Parathyroid adenoma (tissue), 2 donors: ENCODE data around the gene PSPH.
"Not testable (repeated sequence)": the region's sequence is repeated elsewhere in the genome, so short reads cannot be mapped to it uniquely, and the experiment has no call there.

ENCODE experiments used
- H2AFZ ChIP-seq: fragments of 300-600 bp; sonication (generic); one replicate; pipeline ENCODE4 v1.7.0; 2017; ENCODE audit warnings: antibody characterized with exemption, mild to moderate bottlenecking
- H3K27ac ChIP-seq: fragments of 300-600 bp; sonication (generic); one replicate; pipeline ENCODE4 v1.7.0; 2017
- H3K27me3 ChIP-seq: fragments of 300-600 bp; sonication (generic); one replicate; pipeline ENCODE4 v1.7.0; 2017; ENCODE audit warnings: low read length; ENCODE audit not compliant: control insufficient read depth, insufficient read depth
- H3K36me3 ChIP-seq: fragments of 300-600 bp; sonication (generic); one replicate; pipeline ENCODE4 v1.7.0; 2017; ENCODE audit warnings: low read length; ENCODE audit not compliant: control insufficient read depth, insufficient read depth
- H3K4me1 ChIP-seq: fragments of 300-600 bp; sonication (generic); one replicate; pipeline ENCODE4 v1.7.0; 2017; ENCODE audit warnings: control low read depth
- H3K4me2 ChIP-seq: fragments of 300-600 bp; sonication (generic); one replicate; pipeline ENCODE4 v1.7.0; 2017; ENCODE audit warnings: low read length
- H3K4me3 ChIP-seq: fragments of 300-600 bp; sonication (generic); one replicate; pipeline ENCODE4 v1.7.0; 2017; ENCODE audit warnings: low read depth, low read length
- H3K79me2 ChIP-seq: fragments of 300-600 bp; sonication (generic); one replicate; pipeline ENCODE4 v1.7.0; 2017; ENCODE audit warnings: control low read depth
- H3K9ac ChIP-seq: fragments of 300-600 bp; sonication (generic); one replicate; pipeline ENCODE4 v1.7.0; 2017; ENCODE audit warnings: mild to moderate bottlenecking
- H3K9me3 ChIP-seq: fragments of 300-600 bp; sonication (generic); one replicate; pipeline ENCODE4 v1.7.0; 2017; ENCODE audit warnings: low read length; ENCODE audit not compliant: control insufficient read depth
- CTCF ChIP-seq: fragments of 300-600 bp; sonication (generic); IDR thresholded peaks from one replicate; pipeline ENCODE4 v1.7.0; 2017; ENCODE audit warnings: antibody characterized with exemption, mild to moderate bottlenecking
- donor health status: primary hyperparathyroidism.

Gene PSPH

GRCh38 chr7:56048245-56048644 is 3.0 kb downstream of the PSPH start:
- no peak for TF ChIP-seq CTCF
- peaks cover 5% of the 10 kb centered on the region for H3K4me1 ChIP-seq
- H3K27me3 ChIP-seq = no peaks in the 10 kb centered on the region
- no peaks in the 10 kb centered on the region for H3K9me3 ChIP-seq
- H3K9ac ChIP-seq = no peak overlapping the region
- H2AFZ ChIP-seq = no peak overlapping the region
- H3K36me3 ChIP-seq = no peaks in the 10 kb centered on the region
- H3K27ac ChIP-seq = no peak overlapping the region
- no peak overlapping the region for H3K4me2 ChIP-seq
- H3K4me3 ChIP-seq = no peak overlapping the region
- peaks cover 11% of the 10 kb centered on the region for H3K79me2 ChIP-seq

- H3K27me3 ChIP-seq, H3K79me2 ChIP-seq, H3K4me1 ChIP-seq, H3K27ac ChIP-seq, H3K4me3 ChIP-seq, H3K9me3 ChIP-seq, H3K36me3 ChIP-seq, H3K9ac ChIP-seq, H2AFZ ChIP-seq, H3K4me2 ChIP-seq: not testable (repeated sequence)
These were observed 3.7 kb downstream of the PSPH start for GRCh38 chr7:56047446-56048116.

GRCh38 chr7:56046721-56047445 is 4.4 kb downstream of the PSPH start:
- H3K4me2 ChIP-seq = no peak overlapping the region
- H3K9ac ChIP-seq = no peak overlapping the region
- peaks cover 2% of the 10 kb centered on the region for H3K79me2 ChIP-seq
- TF ChIP-seq CTCF = no peak
- H3K36me3 ChIP-seq = no peaks in the 10 kb centered on the region
- H3K27ac ChIP-seq = no peak overlapping the region
- no peaks in the 10 kb centered on the region for H3K27me3 ChIP-seq
- peaks cover 4% of the 10 kb centered on the region for H3K4me1 ChIP-seq
- H3K9me3 ChIP-seq = no peaks in the 10 kb centered on the region
- no peak overlapping the region for H2AFZ ChIP-seq
- H3K4me3 ChIP-seq = no peak overlapping the region

GRCh38 chr7:56045758-56046157 is 5.5 kb downstream of the PSPH start:
- not testable (repeated sequence) for H3K9me3 ChIP-seq, H3K36me3 ChIP-seq, H3K4me3 ChIP-seq, H2AFZ ChIP-seq, H3K4me2 ChIP-seq, H3K27me3 ChIP-seq, H3K27ac ChIP-seq, H3K4me1 ChIP-seq, H3K9ac ChIP-seq, H3K79me2 ChIP-seq

GRCh38 chr7:56040730-56041129 is 10.5 kb downstream of the PSPH start:
- no peak overlapping the region for H3K4me3 ChIP-seq
- no peak overlapping the region for H3K9ac ChIP-seq
- H3K27ac ChIP-seq = no peak overlapping the region

More at GRCh38 chr7:56040730-56041129, 10.5 kb downstream of the PSPH start:
- Histone ChIP-seq H3K4me1 (no peaks in the 10 kb centered on the region), H3K36me3 (no peaks in the 10 kb centered on the region), H3K79me2 (no peaks in the 10 kb centered on the region), H3K4me2 (no peak overlapping the region), H3K9me3 (no peaks in the 10 kb centered on the region), H2AFZ (no peak overlapping the region), H3K27me3 (no peaks in the 10 kb centered on the region)
- TF ChIP-seq CTCF = no peak
